ENCODE results near the gene NECAB2. TPM values are rescaled to one million over a fixed set of nuclear protein-coding genes. Genes with fewer than 3 reads are reported as not detected.

NECAB2 gene
- polyA plus RNA-seq, 1 donor (not counting 4 experiments of a cell fraction or from before 2014, with no cell fraction given) = not detected

DNA sequence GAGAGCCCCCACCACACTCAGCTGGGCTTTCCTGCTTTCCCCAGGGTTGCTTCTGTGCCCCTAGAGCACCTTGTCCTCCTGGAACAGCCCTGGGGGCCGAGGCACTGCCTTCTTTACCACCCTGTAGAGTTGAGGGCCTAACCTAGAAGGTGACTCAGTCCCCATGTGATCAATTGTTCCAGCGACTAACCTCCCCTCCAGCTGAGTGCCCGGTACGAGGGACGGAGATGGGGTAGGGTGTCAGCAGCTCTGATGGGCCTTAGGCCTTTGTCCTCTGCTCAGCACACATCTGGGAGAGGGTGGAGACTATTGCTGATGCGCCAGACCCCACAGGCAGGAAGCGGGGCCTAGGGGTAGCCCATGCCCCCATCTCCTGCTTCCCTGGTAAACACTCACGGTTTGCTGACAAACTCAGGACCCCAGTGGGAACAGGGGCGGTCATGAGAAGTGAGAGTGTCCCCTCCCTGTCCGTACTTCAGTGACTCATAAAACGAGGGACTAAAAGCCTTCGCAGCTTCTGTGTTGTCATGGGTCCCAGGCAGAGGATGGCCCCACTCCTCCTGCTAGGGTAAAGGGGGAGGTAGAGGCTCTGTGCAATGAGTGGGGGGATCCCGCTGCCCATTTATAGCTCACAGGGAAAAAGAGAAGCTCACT, 33.1 kb downstream of the NECAB2 start:
- no peak overlapping the region for H3K27ac ChIP-seq (ENCODE audit: control insufficient read depth, insufficient read depth, low read length)
- H3K36me3 ChIP-seq (ENCODE audit: control insufficient read depth in 2 of 2, extremely low read depth in 1 of 2, insufficient read depth in 2 of 2, low read length in 2 of 2) = no peaks in the 10 kb centered on the region
- H3K4me2 ChIP-seq (ENCODE audit: control insufficient read depth, extremely low read depth, insufficient read depth, low read depth, low read length) = no peak overlapping the region
- no peaks in the 10 kb centered on the region for H4K20me1 ChIP-seq (ENCODE audit: control insufficient read depth, extremely low read depth, insufficient read depth, low read length)
- no peak overlapping the region for H2AFZ ChIP-seq (ENCODE audit: control insufficient read depth, low read length)
- FAIRE-seq (no peak), DNase-seq (ENCODE audit: low read depth, low spot score) (no peak)
- no peaks in the 10 kb centered on the region for H3K79me2 ChIP-seq (ENCODE audit: control insufficient read depth, insufficient read depth, low read length)
- no peaks in the 10 kb centered on the region for H3K4me1 ChIP-seq (ENCODE audit: control insufficient read depth, extremely low read depth, insufficient read depth, low read length)
- H3K4me3 ChIP-seq (ENCODE audit: control insufficient read depth in 2 of 3, extremely low read depth in 1 of 3, insufficient read depth in 2 of 3, low read depth in 1 of 3, low read length in 3 of 3) = no peak overlapping the region
- H3K27me3 ChIP-seq (ENCODE audit: control insufficient read depth, extremely low read depth, insufficient read depth, low read length) = peaks cover 24% of the 10 kb centered on the region
- H3K9me1 ChIP-seq (ENCODE audit: control insufficient read depth, extremely low read depth, insufficient read depth, low read length) = no peaks in the 10 kb centered on the region
- no peaks in the 10 kb centered on the region for H3K9me3 ChIP-seq (ENCODE audit: control insufficient read depth, low read depth, low read length)
- dilution Hi-C loops (cut with MboI; ENCODE audit: extremely low pct_ligation_motif_present, low sequenced_read_pairs) = no loop called here
- no peak overlapping the region for H3K9ac ChIP-seq (ENCODE audit: control insufficient read depth, extremely low read depth, insufficient read depth, low read length)
- TF ChIP-seq, protein P1, sequence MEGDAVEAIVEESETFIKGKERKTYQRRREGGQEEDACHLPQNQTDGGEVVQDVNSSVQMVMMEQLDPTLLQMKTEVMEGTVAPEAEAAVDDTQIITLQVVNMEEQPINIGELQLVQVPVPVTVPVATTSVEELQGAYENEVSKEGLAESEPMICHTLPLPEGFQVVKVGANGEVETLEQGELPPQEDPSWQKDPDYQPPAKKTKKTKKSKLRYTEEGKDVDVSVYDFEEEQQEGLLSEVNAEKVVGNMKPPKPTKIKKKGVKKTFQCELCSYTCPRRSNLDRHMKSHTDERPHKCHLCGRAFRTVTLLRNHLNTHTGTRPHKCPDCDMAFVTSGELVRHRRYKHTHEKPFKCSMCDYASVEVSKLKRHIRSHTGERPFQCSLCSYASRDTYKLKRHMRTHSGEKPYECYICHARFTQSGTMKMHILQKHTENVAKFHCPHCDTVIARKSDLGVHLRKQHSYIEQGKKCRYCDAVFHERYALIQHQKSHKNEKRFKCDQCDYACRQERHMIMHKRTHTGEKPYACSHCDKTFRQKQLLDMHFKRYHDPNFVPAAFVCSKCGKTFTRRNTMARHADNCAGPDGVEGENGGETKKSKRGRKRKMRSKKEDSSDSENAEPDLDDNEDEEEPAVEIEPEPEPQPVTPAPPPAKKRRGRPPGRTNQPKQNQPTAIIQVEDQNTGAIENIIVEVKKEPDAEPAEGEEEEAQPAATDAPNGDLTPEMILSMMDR (optimal IDR thresholded peaks at IDR 0.05 in 1 of 3, IDR thresholded peaks at IDR 0.05 in 1 of 3, conservative IDR thresholded peaks at IDR 0.05 in 1 of 3; ENCODE audit: extremely low read depth in 1 of 3, insufficient read depth in 2 of 3, low read length in 3 of 3) = no peak
- no peak for TF ChIP-seq EZH2 (IDR thresholded peaks at IDR 0.05; ENCODE audit: low read length)

DNA sequence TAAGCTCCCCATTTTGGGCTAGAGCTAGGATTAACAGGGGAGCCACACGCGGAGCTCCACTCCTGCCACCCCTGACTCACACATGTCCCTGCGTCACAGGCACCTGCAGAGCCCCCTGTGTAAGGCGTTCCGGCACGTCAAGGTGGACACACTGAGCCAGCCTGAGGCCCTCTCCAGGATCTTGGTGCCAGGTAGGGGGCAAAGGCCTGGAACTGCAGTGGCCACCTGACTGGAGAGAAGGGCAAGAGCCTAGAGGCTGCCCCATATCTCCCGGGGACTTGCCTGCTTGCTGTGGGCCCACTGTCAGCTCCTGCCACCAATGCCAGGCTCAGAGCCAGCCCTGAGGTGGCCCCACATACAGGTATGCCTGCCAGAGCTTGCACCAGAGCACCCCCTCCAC, 33.7 kb downstream of the NECAB2 start:
- H3K27ac ChIP-seq (ENCODE audit: control insufficient read depth, insufficient read depth, low read length) = no peak overlapping the region
- dilution Hi-C loops (cut with MboI; ENCODE audit: extremely low pct_ligation_motif_present, low sequenced_read_pairs) = no loop called here
- no peaks in the 10 kb centered on the region for H4K20me1 ChIP-seq (ENCODE audit: control insufficient read depth, extremely low read depth, insufficient read depth, low read length)
- FAIRE-seq = no peak
- H3K4me1 ChIP-seq (ENCODE audit: control insufficient read depth, extremely low read depth, insufficient read depth, low read length) = no peaks in the 10 kb centered on the region
- H3K27me3 ChIP-seq (ENCODE audit: control insufficient read depth, extremely low read depth, insufficient read depth, low read length) = peaks cover 24% of the 10 kb centered on the region
- no peak overlapping the region for H3K9ac ChIP-seq (ENCODE audit: control insufficient read depth, extremely low read depth, insufficient read depth, low read length)
- H3K79me2 ChIP-seq (ENCODE audit: control insufficient read depth, insufficient read depth, low read length) = no peaks in the 10 kb centered on the region
- H3K4me3 ChIP-seq (ENCODE audit: control insufficient read depth in 2 of 3, extremely low read depth in 1 of 3, insufficient read depth in 2 of 3, low read depth in 1 of 3, low read length in 3 of 3) = no peak overlapping the region
- no peaks in the 10 kb centered on the region for H3K9me3 ChIP-seq (ENCODE audit: control insufficient read depth, low read depth, low read length)
- H3K9me1 ChIP-seq (ENCODE audit: control insufficient read depth, extremely low read depth, insufficient read depth, low read length) = no peaks in the 10 kb centered on the region
- TF ChIP-seq, protein P1 (optimal IDR thresholded peaks at IDR 0.05 in 1 of 3, IDR thresholded peaks at IDR 0.05 in 1 of 3, conservative IDR thresholded peaks at IDR 0.05 in 1 of 3; ENCODE audit: extremely low read depth in 1 of 3, insufficient read depth in 2 of 3, low read length in 3 of 3) = no peak
- no peak for TF ChIP-seq EZH2 (IDR thresholded peaks at IDR 0.05; ENCODE audit: low read length)
- H3K36me3 ChIP-seq (ENCODE audit: control insufficient read depth in 2 of 2, extremely low read depth in 1 of 2, insufficient read depth in 2 of 2, low read length in 2 of 2) = no peaks in the 10 kb centered on the region
- H2AFZ ChIP-seq (ENCODE audit: control insufficient read depth, low read length) = no peak overlapping the region
- no peak for DNase-seq (ENCODE audit: low read depth, low spot score)
- no peak overlapping the region for H3K4me2 ChIP-seq (ENCODE audit: control insufficient read depth, extremely low read depth, insufficient read depth, low read depth, low read length)

Measured in keratinocyte (primary cell).